Gastrocnemius medialis (tissue), 4 donors: Measurements from ENCODE around the gene IMP3.

Experiments used
- POLR2A ChIP-seq, 2 donors: fragments of 450-650 bp; IDR thresholded peaks; one replicate each; pipeline ENCODE4 v1.6.1; 2017; ENCODE audit warnings: antibody characterized with exemption in 2 of 2, mild to moderate bottlenecking in 2 of 2, moderate library complexity in 2 of 2
- TF ChIP-seq, protein P1 (sequence below), 5 experiments: fragments of 450-650 bp in 3 of 5; fragments of 200-600 bp in 2 of 5; sonication (generic) in 2 of 5; IDR thresholded peaks in 4 of 5; conservative IDR thresholded peaks in 1 of 5; 1 replicate in 4 of 5; 2 replicates in 1 of 5; pipeline ENCODE4 v1.5.1; 2016 to 2019; ENCODE audit warnings: antibody characterized with exemption in 5 of 5, mild to moderate bottlenecking in 3 of 5, moderate library complexity in 3 of 5

- TF ChIP-seq, protein P1, sequence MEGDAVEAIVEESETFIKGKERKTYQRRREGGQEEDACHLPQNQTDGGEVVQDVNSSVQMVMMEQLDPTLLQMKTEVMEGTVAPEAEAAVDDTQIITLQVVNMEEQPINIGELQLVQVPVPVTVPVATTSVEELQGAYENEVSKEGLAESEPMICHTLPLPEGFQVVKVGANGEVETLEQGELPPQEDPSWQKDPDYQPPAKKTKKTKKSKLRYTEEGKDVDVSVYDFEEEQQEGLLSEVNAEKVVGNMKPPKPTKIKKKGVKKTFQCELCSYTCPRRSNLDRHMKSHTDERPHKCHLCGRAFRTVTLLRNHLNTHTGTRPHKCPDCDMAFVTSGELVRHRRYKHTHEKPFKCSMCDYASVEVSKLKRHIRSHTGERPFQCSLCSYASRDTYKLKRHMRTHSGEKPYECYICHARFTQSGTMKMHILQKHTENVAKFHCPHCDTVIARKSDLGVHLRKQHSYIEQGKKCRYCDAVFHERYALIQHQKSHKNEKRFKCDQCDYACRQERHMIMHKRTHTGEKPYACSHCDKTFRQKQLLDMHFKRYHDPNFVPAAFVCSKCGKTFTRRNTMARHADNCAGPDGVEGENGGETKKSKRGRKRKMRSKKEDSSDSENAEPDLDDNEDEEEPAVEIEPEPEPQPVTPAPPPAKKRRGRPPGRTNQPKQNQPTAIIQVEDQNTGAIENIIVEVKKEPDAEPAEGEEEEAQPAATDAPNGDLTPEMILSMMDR (IDR thresholded peaks at IDR 0.05 in 4 of 5, conservative IDR thresholded peaks at IDR 0.05 in 1 of 5): no peak
- TF ChIP-seq POLR2A (IDR thresholded peaks at IDR 0.05): no peak
Observed at GRCh38 chr15:75596703-75597345, 43.2 kb downstream of the IMP3 start.
